GM12874 (cell line): ENCODE results near the gene GRID2IP.

Experiments used
- TF ChIP-seq, protein P1 (sequence below): IDR thresholded peaks from 2 replicates; pipeline ENCODE4 v1.5.1; 2011; ENCODE audit warnings: low read depth, mild to moderate bottlenecking, control low read depth, low read length, moderate library complexity; ENCODE audit not compliant: insufficient read depth

The GRID2IP gene

DNA sequence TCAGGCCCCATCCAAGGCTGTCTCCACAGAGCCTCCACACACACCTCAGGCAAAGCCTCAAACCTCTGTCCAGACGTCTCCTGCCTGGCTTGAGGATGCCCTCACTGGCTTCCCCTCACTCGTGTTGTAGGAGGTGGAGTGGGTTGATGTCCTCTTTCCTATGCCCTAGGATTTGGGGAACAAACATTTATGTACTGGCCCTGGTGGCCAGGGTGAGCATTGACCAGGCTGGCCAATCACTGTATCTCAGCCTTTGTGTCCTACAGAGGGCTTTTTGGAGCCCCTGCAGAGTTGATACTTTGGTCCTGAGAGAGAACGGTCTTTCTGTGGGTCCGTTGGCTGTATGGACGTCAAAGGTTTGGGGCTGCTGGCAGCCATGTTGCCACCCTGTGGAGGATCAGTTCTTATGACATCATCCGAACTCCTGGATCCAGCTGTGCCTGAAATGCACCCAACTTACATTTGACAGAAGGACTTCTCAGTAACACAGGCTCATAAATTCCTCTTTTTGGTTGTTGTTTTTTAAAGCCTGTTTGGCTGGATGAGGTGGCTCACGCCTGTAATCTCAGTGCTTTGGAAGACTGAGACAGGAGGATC, 2.3 kb upstream of the GRID2IP start:
- TF ChIP-seq, protein P1, sequence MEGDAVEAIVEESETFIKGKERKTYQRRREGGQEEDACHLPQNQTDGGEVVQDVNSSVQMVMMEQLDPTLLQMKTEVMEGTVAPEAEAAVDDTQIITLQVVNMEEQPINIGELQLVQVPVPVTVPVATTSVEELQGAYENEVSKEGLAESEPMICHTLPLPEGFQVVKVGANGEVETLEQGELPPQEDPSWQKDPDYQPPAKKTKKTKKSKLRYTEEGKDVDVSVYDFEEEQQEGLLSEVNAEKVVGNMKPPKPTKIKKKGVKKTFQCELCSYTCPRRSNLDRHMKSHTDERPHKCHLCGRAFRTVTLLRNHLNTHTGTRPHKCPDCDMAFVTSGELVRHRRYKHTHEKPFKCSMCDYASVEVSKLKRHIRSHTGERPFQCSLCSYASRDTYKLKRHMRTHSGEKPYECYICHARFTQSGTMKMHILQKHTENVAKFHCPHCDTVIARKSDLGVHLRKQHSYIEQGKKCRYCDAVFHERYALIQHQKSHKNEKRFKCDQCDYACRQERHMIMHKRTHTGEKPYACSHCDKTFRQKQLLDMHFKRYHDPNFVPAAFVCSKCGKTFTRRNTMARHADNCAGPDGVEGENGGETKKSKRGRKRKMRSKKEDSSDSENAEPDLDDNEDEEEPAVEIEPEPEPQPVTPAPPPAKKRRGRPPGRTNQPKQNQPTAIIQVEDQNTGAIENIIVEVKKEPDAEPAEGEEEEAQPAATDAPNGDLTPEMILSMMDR: no peak

GRCh38 chr7:6547400-6547799, 3.9 kb downstream of the GRID2IP start:
- TF ChIP-seq, protein P1: no peak

GRCh38 chr7:6546498-6547251, 4.6 kb downstream of the GRID2IP start:
- TF ChIP-seq, protein P1: no peak

DNA sequence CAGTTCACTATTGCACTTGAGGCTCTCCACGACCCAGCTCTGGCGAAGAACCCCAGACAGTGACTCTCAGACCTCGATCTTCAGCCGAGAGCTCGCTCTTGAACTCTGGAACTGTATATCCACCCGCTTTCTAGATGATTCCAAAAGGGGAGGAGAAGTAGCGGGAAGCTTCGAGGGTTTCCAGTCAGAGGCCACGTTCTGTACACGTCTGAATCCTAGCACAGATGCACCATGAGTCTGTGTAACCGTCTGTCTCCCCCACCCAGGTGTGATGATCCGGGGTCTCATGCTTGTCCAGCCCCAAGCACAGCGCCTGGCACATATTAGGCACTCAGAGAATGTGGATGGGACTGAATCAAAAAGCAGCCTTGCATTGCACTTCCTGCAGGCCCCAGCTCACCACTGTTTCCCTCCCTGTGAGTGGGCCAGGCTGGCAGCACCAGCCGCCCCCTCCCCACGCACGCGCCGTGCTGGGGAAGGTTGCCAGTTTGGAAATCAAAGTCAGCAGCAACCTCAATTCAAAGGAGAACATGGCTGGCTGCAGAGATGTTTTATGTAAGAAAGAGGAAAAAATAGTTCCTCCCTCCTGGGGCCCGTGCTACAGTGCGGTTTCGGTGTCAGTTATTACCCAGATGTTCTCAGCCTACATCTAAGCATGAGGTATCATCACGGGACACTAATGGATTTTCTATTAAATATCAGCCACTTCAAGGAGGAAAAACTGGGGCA, 5.7 kb downstream of the GRID2IP start:
- TF ChIP-seq, protein P1: no peak

DNA sequence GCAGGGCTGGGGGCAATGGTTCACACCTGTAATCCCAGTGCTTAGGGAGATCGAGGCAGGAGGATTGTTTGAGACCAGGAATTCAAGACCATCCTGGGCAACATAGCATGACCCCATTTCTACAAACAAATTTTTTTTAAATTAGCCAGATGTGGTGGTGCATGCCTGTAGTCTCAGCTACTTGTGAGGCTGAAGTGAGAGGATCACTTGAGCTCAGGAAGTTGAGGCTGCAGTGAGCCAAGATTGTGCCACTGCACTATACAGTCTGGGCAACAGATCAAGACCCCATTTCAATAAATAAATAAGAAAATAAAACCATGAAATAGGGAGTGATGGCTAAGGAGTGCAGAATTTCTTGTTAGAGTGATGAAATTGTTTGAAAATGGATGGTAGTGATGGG, 8.9 kb downstream of the GRID2IP start:
- TF ChIP-seq, protein P1: no peak

DNA sequence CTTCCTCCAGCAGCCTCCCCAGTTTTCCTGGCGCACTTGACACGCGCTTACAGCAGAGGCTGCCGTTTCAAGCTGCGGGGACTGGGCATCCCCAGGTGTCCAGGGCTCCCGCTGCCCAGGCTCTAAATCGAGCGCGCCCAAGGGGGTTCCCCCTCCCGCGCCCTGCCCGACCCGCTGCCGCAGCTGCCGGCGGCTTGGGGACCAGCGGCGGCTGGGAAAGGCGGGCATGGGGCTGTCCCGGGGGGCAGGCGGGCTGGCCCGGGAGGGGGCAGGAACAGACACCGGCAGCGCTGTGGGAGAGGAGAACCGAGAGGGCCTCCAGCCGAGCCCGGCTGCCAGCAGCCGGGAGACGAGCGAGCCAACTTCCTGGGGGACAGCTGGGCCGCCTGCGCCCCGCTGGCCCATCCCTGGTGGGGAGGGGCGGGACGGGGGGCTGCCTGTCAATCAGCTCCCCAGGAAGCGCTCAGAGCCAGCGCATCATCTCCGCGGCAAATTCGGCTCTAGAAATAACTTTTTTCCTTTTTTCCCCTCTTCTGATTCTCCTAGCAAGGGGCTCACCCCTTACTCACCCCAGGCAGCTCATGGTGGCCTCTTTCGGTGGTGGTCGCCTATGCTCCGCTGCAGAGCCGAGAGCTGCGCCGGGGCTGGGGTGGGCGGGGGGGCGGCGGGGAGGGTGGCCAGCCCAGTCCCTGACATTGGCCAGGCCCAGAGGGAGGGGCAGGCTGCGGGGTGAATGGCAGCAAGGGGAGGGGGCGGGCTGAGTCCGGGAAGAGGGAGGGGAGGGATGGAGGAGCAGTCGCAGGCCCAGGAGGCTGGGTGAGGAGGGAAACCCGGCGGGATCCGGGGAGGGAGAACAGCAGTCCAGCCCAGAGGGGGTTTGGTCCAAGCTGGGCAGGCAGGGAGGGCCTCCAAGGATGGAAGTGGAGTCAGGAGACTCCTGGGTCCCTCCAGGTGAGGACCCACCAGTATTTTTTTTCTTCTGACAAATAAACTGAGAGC, 14.7 kb downstream of the GRID2IP start:
- TF ChIP-seq, protein P1: no peak
